ENCODE data around the gene COLEC11. TPM values are rescaled to one million over a fixed set of nuclear protein-coding genes. Genes with fewer than 3 reads are reported as not detected.
"Not testable (repeated sequence)": the region's sequence is repeated elsewhere in the genome, so short reads cannot be mapped to it uniquely, and the experiment has no call there.

The COLEC11 gene
- total RNA-seq, 1 donor from 2014 or later, result not detected

- Mint-ChIP-seq H3K27ac (ENCODE audit: unreplicated experiment) (no peak overlapping the region), H3K4me3 (ENCODE audit: unreplicated experiment) (no peak overlapping the region), H3K4me1 (ENCODE audit: unreplicated experiment) (no peaks in the 10 kb centered on the region), H3K36me3 (ENCODE audit: unreplicated experiment) (no peaks in the 10 kb centered on the region), H3K27me3 (ENCODE audit: unreplicated experiment) (peaks cover 20% of the 10 kb centered on the region), H3K9me3 (ENCODE audit: unreplicated experiment) (no peaks in the 10 kb centered on the region)
- no peak for TF ChIP-seq CTCF (IDR thresholded peaks at IDR 0.05)
- peak; percentile 56 for DNase-seq (ENCODE audit: extremely low spot score, unreplicated experiment)
Measured at GRCh38 chr2:3617198-3617890, 22.4 kb downstream of the COLEC11 start.

GRCh38 chr2:3618367-3618766 lies 23.5 kb downstream of the COLEC11 start:
- no peak for DNase-seq (ENCODE audit: extremely low spot score, unreplicated experiment)

GRCh38 chr2:3619033-3619432 lies 24.1 kb downstream of the COLEC11 start:
- Mint-ChIP-seq H3K27me3 (ENCODE audit: unreplicated experiment) (peaks cover 28% of the 10 kb centered on the region), H3K27ac (ENCODE audit: unreplicated experiment) (no peak overlapping the region), H3K9me3 (ENCODE audit: unreplicated experiment) (no peaks in the 10 kb centered on the region), H3K4me1 (ENCODE audit: unreplicated experiment) (no peaks in the 10 kb centered on the region), H3K36me3 (ENCODE audit: unreplicated experiment) (no peaks in the 10 kb centered on the region), H3K4me3 (ENCODE audit: unreplicated experiment) (no peak overlapping the region)
- TF ChIP-seq CTCF (IDR thresholded peaks at IDR 0.05), result no peak
- no peak for DNase-seq (ENCODE audit: extremely low spot score, unreplicated experiment)

More at GRCh38 chr2:3618367-3618766, 23.5 kb downstream of the COLEC11 start:
- no peak for TF ChIP-seq CTCF (IDR thresholded peaks at IDR 0.05)
- Mint-ChIP-seq H3K36me3 (ENCODE audit: unreplicated experiment) (no peaks in the 10 kb centered on the region), H3K4me1 (ENCODE audit: unreplicated experiment) (no peaks in the 10 kb centered on the region), H3K27me3 (ENCODE audit: unreplicated experiment) (peaks cover 24% of the 10 kb centered on the region), H3K27ac (ENCODE audit: unreplicated experiment) (no peak overlapping the region), H3K4me3 (ENCODE audit: unreplicated experiment) (no peak overlapping the region), H3K9me3 (ENCODE audit: unreplicated experiment) (no peaks in the 10 kb centered on the region)

GRCh38 chr2:3619661-3620060 lies 24.7 kb downstream of the COLEC11 start:
- H3K9me3 Mint-ChIP-seq (ENCODE audit: unreplicated experiment); H3K27ac Mint-ChIP-seq (ENCODE audit: unreplicated experiment); DNase-seq (ENCODE audit: extremely low spot score, unreplicated experiment): not testable (repeated sequence)

GRCh38 chr2:3620834-3621233 lies 25.9 kb downstream of the COLEC11 start:
- no peak overlapping the region for H3K4me3 Mint-ChIP-seq (ENCODE audit: unreplicated experiment)
- no peaks in the 10 kb centered on the region for H3K36me3 Mint-ChIP-seq (ENCODE audit: unreplicated experiment)
- no peak overlapping the region for H3K27ac Mint-ChIP-seq (ENCODE audit: unreplicated experiment)
- DNase-seq (ENCODE audit: extremely low spot score, unreplicated experiment), result no peak
- TF ChIP-seq CTCF (IDR thresholded peaks at IDR 0.05), result no peak
- H3K4me1 Mint-ChIP-seq (ENCODE audit: unreplicated experiment), result no peaks in the 10 kb centered on the region
- H3K9me3 Mint-ChIP-seq (ENCODE audit: unreplicated experiment), result no peaks in the 10 kb centered on the region
- peaks cover 28% of the 10 kb centered on the region for H3K27me3 Mint-ChIP-seq (ENCODE audit: unreplicated experiment)

More at GRCh38 chr2:3619661-3620060, 24.7 kb downstream of the COLEC11 start:
- H3K36me3 Mint-ChIP-seq (ENCODE audit: unreplicated experiment); H3K4me3 Mint-ChIP-seq (ENCODE audit: unreplicated experiment); H3K4me1 Mint-ChIP-seq (ENCODE audit: unreplicated experiment): not testable (repeated sequence)
- peaks cover 28% of the 10 kb centered on the region for H3K27me3 Mint-ChIP-seq (ENCODE audit: unreplicated experiment)

All from osteocyte (in vitro differentiated cells).